HG03442 (cell line): Measurements from ENCODE around the gene OPCML.

Experiments used
- ATAC-seq: cut with Tn5 transposase; IDR thresholded peaks from one replicate; pipeline ENCODE4 v1.9.1; 2021; ENCODE audit warnings: mild to moderate bottlenecking, moderate library complexity; ENCODE audit not compliant: unreplicated experiment

The OPCML gene

DNA sequence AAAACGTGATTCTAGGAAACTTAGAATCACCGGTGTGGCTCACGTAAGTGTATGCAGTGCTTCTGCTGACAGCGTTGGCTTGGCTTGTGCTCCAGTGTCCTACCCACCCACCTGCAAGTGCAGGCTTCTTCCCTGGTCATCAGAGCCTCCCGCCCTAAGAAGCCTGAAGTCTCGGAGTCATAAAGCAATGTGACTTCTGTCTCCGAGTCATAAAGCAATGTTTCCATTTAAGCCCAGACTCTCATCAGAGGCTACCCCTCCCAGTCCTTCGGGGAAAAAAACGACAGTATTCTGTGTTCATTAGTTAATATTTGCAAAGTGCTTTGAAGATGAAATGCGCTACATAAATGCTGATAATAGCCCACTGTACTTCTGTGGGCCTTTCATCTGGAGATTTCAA lies 293.8 kb downstream of the OPCML start:
- ATAC-seq, result no peak

DNA sequence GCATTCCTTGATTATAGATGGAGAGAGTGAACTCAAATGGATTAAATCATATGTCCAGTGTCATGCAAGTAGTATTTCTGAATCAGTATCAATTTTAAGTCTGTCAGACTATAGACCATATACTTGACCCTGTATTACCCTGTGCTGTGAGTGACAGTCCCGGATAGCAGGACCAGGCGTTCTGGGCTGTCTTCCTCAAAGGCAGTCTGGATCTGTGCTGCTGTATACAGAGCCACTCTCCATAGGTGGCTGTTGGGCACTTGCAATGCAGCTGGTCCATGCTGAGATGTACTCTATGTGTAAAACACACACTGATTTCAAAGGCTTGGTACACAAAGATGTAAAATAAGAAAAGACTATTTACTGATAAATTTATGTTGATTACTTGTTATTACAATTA lies 294.3 kb downstream of the OPCML start:
- no peak for ATAC-seq

DNA sequence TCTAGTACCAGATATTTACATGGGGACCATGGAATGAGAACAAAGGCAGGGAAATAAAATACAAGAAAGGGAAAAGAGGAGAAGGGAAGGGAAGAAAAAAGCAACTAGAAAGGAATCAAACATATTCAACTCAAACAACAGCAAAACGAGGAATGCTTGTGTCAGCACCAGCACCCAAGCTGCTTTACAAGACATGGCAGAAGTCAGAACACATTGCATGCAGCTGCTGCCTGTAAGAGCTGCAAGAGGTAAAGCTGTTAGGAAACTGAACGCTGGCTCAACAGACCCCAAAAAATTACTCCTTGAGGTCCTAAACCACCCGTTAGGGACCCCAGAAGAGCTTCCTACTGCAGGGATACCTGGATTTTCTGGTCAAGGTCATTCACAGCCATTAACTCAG lies 296.9 kb downstream of the OPCML start:
- no peak for ATAC-seq

DNA sequence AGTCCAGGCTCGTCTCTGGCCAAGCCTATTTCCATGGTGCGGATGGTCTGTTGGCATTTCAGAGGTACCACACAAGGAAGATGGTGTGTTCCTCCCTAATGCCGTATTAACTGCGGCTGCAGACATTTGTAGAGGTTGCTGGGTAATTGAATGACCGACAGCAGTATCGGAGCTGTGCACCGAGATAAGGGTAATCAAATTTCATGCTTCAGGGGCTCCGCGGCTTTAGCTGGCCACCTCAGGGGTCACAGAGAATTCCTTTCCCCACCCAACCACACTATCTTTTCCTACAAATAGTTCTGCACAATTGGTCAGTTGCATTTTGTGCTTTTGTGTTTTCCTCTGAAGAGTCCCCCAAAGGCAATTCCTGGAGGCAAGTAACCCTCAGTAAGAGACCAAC lies 297.4 kb downstream of the OPCML start:
- no peak for ATAC-seq

DNA sequence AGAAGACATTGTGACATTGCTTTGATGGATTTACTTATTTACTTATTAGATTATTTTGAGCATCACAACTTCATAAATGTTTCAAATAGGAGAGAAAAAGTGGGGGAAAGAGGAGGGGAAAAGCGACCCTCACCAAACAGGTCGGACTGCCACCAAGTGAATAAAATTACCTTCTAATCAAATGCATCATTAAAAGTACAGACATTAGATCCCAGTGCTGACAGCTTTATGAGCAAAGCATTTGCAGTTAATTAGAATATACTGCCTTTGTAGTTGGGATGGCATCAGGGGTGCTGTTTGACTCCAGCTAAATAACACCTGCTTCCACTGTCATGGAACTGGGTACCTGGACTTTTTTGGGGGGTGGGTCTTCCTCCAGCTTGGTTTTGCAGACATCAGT lies 299.6 kb downstream of the OPCML start:
- ATAC-seq, result no peak

DNA sequence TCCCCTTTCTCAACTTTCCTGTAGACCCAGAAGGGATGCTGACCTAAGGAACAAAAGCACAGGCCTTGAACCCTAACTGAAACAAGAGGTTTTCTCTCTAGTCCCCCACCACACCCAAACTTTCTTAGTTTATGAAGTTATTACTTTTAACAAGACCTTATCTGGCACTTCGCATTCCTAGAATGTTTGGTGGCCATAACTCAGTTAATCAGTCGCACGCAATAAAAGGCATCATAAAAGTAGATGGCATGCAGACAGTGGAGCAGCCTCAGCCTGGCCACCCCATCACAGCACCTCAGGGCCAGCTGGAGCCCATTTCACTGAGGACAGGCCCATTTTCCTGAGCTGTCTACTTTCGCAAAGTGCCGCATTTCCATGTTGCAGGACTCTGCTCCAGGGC lies 301.9 kb downstream of the OPCML start:
- no peak for ATAC-seq

DNA sequence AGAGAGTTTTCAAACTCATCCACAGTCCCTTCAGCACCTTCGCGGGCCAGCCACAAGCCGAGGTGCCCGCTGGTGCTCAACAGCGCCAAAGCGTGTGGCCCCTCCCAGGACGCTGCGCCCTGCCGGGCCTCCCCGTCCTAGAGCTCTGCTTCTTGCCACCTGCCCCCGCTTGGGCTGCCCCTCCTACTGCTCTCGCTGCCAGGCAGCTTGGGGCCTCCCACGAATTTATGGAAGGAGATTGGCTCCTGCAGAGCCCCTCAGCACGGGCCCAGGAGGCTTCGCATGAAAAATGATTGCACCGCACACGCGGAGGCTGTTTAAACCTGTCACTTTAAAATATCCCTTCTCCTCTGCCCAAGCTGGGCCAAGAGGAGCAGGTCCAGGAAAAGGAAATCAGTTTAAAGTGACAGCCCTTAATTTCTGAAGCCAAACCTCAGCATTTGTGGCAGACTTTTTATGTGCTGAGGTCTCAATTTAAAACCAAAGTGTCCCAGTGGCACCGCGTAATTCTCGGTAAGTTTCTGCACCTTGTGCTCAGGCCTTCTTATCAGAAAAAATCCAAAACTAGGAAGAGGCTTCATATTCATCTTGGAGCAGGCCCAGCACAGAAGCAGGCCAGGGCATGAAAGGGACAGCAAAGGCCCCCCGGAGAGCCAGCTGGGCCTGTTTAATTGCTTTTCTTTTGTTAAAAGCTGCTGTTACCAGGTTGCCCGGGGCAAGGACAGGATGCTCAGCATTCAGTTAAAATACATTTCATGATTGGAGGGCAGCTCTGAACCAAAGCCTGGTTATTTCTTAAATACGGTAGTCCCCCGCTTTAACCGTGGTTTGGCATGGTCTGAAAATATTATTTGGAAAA lies 303.6 kb downstream of the OPCML start:
- no peak for ATAC-seq

DNA sequence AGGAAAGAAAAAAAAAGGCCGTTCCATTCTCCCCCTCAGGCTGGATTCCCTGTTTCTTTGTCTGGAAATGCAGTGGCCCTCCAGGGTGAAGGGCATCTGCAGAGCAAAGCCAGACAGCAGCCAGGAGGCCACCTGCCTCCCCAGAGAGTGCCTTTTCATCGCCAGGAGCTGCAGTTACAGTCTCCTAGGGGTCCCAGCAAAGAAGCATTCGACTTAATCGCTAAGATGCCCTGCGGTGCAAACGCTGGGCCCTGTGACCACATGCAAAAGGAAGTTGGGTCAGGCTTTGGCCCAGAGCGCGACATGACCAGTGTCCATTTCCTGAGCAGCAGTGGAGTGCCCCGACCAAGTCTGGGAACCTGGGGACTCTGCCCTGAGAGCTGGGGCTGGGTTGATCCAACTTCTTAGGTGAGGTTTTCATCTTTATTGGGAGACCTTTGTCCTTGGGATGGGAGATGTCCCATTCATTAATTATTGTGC lies 304.6 kb downstream of the OPCML start:
- no peak for ATAC-seq

DNA sequence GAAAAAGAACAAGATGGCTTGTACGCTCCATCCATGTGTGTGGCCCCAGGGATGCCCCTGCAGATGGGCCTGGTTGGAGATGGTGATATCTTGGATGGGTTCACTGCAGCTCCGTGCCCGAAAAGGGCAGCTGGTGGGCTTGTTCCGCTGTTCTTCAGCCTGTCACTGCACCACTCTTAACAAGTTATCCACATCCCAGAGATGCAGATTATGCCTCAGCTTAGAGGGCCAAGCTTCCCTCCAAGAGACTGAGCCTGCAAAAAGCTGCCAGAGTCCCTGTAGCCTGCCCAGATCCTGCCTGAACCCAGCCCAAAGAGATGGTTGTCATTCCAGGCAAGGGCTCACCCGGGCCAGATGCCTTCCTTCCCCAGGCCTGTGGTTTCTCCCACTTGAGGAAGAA lies 308.0 kb downstream of the OPCML start:
- ATAC-seq, result no peak

DNA sequence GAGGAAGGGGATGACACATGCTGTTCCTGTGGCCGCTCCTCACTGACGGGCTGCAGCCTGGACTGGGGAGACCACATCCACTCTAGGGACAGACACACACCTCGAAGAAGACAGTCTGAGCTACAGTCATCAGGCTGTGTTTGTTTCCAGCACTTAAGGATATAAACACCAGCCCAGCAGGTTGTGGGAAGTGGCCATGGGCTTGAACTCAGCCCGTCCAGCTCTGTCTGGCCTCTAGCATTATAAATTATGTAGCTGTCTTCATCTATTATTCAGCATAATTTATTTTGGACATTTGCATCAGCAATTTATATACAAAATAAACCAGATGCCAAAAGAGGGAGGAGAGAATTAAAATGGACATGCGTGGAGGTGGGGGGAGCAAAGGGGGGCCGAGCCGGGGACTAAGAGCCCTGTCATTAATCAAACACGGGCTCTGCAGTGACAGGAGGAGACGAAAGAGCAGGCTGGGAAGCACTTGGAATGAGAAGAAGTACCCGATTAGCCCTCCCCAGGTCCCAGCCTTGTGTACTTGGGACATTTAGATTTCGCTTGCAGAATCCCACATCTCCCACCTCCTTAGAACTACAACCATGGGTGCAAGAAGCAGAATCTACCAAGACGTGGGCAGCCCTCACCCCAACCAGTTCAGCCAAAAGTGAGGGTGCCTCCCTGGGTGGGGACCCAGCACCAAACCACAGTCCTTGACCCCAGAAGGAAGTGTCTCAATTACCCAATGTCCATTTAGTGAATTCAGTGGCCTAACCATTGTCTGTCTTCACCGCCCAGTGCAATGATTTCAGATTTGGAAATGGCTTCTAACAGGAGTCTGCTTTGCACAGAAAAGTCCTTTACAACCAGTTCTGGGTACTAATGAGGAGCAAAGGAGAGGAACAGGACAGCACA lies 309.6 kb downstream of the OPCML start:
- ATAC-seq, result no peak

DNA sequence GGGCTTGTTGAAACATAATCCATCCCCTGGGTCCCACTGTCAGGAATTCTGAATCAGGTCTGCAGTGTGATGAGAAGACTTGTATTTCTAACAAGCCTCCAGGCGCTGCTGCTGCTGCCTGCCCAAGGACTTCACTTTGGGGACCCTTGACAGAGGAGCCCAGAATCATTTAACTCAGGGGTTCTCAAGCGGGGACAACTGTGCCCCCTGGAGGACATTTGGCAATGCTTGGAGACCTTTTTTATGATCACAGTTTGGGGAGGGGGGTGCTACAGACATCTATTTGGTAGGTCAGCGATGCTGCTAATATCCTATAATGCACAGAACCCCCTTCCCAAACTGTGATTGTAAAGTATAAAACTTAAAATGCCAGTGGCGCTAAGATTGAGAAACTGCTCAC lies 312.8 kb downstream of the OPCML start:
- no peak for ATAC-seq

DNA sequence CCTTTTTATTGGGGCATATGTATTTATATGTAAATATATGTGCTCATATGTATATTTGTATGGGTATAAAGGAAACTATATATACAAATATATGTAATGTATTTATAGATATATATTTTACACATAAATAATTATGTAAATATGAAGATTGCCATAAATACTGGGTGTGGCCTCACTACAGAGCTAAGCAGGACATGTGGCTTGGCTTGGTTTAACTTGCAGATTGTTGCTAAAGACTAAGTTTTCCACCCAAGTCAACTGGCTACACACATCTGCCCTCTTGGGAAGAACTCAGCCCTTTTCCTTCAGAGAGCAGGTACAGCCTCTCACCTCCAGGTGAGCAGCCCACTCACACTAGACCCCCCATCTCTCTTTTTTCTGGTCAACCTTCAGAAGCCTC lies 315.5 kb downstream of the OPCML start:
- ATAC-seq, result no peak

DNA sequence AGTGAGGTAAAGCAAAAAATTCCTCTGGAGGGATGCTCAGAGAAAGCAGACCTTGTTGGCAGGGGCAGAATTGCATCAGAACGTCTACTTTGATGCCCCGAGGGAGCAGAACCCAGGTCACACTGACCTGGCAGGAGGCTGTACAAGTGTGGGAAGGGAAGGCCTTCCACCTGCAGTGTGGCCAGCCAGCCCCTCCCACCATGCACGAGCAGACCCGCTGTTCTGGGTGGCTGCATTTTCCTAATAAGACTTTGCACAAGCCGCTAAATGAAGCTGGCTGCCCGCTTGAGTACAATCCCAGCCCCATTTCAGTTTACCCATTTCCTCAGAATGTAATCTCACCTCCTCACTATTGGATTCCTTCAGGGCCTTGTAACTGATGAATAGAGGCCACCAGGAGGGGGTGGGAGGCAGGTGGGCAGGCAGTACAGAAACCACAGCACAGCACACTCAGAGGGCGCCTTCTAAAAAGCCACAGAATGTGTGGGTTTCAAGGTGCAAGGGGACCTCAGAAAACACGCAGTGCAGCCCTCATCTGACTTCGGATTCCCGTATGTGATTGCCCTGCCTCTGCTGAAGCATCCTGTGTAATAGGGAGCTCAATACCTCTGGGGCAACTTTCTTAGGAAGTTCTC lies 316.6 kb downstream of the OPCML start:
- no peak for ATAC-seq

DNA sequence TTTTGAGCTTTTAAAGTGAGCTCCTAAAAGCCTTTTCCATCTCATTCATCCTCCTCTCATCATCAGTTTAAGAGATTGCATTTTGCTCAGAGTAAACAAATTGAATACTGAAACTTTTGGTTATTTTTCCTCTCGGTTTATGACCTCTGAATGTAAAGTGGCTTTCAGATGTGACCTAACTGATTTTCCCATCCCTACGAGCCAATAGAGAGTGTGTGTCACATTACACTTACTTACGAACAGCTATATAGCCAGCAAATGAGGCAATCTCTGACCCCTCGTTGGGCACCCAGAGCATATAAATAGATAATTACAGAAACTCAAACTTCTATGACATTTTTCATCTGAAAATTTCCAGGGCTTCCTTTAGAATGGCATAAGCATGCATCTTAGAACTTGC lies 317.7 kb downstream of the OPCML start:
- no peak for ATAC-seq

DNA sequence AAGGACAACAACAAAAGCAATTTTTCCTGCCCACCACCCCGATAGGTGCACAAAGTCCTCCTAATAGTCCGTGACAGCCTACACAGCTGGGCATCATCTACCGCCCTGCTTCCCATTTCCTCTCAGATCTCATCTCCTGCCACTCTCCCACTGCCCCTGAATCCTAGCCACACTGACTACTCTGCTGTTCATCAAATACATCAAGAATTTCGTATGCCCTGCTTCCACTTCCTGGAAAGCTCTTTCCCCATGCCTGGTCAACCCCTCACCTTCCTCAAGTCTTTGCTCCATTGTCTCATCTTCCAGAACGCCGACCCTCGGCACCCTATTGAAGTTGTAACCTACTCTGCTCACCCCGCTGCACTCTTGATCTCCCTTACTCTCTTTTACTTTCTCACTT lies 320.1 kb downstream of the OPCML start:
- no peak for ATAC-seq

DNA sequence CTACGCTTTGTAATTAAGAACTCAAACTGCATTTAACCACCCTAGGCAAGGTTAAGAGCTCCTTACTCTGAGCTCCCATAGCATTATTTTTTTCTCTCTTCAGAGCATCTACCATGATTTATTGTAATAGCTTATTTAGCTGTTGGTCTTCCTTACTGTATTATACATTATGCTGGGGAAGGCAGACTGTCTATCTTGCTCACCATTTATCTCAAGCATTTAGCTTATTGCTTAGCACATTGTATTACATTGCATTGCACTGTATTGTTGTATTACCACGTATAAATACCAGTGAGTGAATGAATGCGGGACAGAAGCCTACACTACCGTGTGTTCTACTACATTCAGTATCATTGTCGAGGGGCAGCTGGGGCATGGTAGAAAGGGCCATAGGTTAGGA lies 324.3 kb downstream of the OPCML start:
- no peak for ATAC-seq

DNA sequence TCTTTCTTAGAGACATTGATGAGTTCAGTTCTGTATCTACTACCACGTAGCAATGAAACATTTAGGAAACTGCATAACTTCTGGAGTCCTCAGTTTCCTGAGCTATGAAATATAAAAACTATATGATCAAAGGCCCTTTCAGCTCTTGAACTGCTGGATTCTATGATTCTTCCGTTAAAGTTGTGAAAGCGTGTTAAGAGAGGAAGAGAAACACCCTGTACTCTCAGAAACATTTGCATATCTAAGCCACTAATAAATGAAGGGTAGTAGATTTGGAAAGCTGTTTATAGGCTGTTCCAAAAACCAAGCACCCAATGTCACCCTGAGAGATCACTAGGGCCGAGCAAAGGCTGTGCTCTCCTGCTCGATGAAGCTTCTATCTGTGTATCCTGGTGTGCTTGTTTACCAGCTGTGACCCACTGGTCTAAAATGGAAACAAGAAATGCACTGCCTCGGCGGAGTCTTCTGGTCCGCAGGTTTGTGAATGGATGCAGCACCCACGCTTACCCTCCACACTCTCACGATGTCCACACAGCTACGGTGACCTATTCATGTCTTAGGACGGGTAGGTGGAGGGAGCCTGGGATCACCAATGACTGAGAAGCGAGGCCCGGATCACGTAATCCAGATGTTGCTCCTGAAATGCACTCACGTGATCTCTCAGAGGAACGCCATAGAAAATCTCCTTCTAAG lies 325.8 kb downstream of the OPCML start:
- no peak for ATAC-seq

DNA sequence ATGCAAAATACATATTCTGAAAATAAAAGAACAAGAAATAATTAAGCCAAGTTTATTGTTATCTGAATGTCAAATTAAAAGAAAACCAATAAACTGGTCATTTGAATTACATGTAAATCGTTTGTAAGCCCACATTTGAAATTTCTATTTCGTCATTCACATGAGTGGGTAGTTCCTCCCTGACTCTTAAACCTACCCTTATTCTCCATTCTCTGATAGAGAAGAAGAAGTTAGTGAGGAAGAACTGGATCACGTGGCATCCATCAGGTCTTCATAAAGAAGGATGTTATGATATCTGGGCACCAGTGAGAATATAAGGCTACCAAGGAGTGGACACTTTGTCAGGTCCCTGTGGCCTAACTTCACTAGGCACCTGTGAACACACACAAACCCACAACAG lies 328.1 kb downstream of the OPCML start:
- no peak for ATAC-seq

DNA sequence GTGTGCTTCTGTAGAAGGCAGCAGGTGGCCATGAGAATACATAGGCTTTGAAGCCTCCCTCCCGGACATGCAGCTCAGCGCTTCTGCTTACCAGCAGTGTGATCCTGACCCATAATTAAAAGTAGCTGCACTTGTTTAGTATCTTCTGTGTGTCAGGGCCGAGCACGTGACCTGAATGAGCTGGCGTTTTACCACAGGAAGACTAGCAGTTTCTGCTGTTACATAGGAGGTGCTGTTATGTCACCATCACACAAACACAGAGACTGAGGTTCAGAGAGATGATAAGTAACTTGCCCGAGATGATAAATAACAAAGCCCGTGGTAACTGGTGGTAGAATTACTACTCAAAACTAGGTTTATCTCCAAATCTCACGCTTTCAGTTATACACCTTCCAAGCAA lies 329.5 kb downstream of the OPCML start:
- no peak for ATAC-seq

DNA sequence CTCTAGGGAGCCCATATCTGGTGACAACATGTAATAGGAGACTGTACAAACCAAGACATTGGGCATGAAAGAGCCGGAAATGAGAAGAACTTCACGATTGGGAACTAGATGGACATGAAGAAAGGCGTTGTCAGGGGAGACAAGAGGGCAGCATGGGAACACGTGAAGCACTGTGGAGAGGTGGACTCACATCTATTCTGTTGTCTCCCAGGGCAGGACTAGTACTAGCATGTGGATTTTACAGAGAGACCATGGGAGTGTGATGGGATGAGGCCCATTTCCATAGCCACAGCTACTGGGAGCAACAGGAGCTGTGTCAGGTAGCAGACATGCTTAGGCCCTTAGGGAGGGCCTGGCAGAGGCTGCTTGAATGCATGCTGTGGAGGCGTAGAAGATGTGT lies 333.9 kb downstream of the OPCML start:
- ATAC-seq, result no peak

DNA sequence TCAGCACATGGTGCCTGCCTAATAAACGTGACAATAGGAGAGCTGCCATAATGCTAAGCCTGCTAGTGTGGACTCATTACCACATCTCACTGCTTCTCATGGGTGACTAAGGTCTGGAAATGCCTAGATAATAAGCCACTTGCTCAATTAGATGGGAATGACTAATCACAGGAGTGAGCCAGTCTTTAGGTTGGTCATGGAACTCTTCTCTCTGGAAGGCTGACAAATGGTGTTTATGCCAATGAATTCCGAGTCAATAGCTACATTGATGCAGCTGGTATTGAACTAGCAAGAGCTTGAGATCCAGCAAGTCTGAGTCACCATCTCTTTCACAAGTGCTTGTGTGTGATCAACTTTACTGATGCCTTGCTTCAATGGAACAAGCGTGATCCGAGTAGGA lies 334.9 kb downstream of the OPCML start:
- no peak for ATAC-seq
